ENCODE measurements around the gene EEF2K. TPM values are rescaled to one million over a fixed set of nuclear protein-coding genes. Genes with fewer than 3 reads are reported as not detected.

Gene EEF2K
- polyA plus RNA-seq, 2 of the 4 experiments (the other 2 are of a cell fraction): 8.2 to 9.4 TPM

- DNase-seq (ENCODE audit: low read depth in 1 of 2, low spot score in 1 of 2): no peak
- TF ChIP-seq CBX8 (IDR thresholded peaks at IDR 0.05) (no peak), EP300 (IDR thresholded peaks at IDR 0.05) (peak in 1 of 2 experiments; percentile 5; a peak in 1 of 5 replicates), MAZ (IDR thresholded peaks at IDR 0.05; ENCODE audit: borderline replicate concordance, low read depth, low read length) (no peak), MAX (IDR thresholded peaks at IDR 0.05) (no peak), RARB (CRISPR knock-in tag; IDR thresholded peaks at IDR 0.05) (no peak), SMC3 (IDR thresholded peaks at IDR 0.05) (no peak), RNF2 (IDR thresholded peaks at IDR 0.05; ENCODE audit: borderline replicate concordance, low read depth) (no peak)
- H3K9me3 ChIP-seq: no peaks in the 10 kb centered on the region
- FAIRE-seq: no peak
- POLR2A ChIA-PET: interaction anchor here (2.2 kb wide), 1 partner anchor 27 kb away, joined by 16 read pairs; the partner anchor contains the start of gene EEF2K
- CTCF ChIA-PET: interaction anchor here (0.6 to 1.7 kb wide), 5 partner anchors 10 to 68 kb away, joined by 3 to 5 read pairs (median 4); no protein-coding TSS in a partner anchor
- WGBS (ENCODE audit: missing lambda C conversion rate): 12% methylated on average over 6 of the region's 6 CpGs
- peak overlapping the region; percentile 65 for H3K4me2 ChIP-seq
- ATAC-seq: peak; percentile 62 to 69; a peak in 4 of 6 replicates
- peak overlapping the region; percentile 64 to 82 for H3K27ac ChIP-seq
- peaks cover 34% of the 10 kb centered on the region for H3K4me1 ChIP-seq
- H3K4me3 ChIP-seq: 0 out of 3 replicates have a peak overlapping the region, but pooled peaks have one; percentile 2
Measured at GRCh38 chr16:22233037-22233372, 26.9 kb downstream of the EEF2K start.

DNA sequence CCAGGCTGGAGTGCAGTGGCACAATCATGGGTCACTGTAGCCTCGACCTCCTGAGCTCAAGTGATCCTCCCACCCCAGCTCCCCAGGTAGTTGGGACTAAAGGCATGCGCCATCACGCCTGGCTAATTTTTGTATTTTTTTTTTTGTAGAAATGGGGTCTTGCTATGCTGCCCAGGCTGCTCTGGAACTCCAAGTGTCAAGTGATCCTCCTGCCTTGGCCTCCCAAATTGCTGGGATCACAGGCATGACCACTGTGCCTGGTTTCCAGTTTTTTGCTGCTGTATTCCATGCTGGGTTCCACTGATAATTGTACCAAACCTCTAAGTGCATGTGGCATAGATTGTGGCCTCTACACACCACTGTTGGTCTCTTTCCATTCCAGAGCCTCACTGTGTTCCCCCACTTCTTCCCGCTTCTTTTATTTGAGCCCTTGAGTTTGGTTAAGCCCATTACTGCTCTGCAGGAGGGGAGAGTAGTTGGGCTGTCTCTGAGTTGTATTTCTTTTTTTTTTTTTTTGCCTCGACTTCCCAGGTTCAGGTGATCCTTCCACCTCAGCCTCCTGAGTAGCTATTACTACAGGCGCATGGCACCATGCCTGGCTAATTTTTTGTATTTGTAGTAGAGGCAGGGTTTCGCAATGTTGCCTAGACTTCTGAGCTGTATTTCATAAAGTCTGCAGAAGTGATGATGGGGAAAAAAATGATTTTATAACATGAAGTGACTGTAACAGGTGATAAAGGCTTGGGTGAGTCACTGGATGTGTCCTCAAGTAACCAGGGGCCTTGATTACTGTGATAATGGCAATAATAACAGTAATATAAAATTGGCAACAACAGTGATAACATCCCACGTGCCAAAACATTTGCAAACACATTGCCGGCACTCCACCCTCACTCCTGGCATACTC is 30.0 kb downstream of the EEF2K start:
- FAIRE-seq (no peak), ATAC-seq (no peak), DNase-seq (ENCODE audit: low read depth in 1 of 2, low spot score in 1 of 2) (no peak)
- WGBS (ENCODE audit: missing lambda C conversion rate): 80% methylated on average over 9 of the region's 9 CpGs
- Histone ChIP-seq H3K4me1 (peaks cover 34% of the 10 kb centered on the region), H3K9me3 (no peaks in the 10 kb centered on the region), H3K27ac (no peak overlapping the region; a peak in 1 of 6 replicates), H3K4me3 (no peak overlapping the region), H3K4me2 (0 out of 3 replicates have a peak overlapping the region, but pooled peaks have one; percentile 8)
- ChIA-PET POLR2A (no interaction called here), CTCF (interaction anchor here (1.0 to 1.7 kb wide), 2 partner anchors 11 to 65 kb away, joined by 3 to 4 read pairs; no protein-coding TSS in a partner anchor)
- no peak for TF ChIP-seq HOXA7 (CRISPR knock-in tag; IDR thresholded peaks at IDR 0.05)
- peak; percentile 82 to 87; a peak in 3 of 4 replicates for TF ChIP-seq CEBPB (IDR thresholded peaks at IDR 0.05)

DNA sequence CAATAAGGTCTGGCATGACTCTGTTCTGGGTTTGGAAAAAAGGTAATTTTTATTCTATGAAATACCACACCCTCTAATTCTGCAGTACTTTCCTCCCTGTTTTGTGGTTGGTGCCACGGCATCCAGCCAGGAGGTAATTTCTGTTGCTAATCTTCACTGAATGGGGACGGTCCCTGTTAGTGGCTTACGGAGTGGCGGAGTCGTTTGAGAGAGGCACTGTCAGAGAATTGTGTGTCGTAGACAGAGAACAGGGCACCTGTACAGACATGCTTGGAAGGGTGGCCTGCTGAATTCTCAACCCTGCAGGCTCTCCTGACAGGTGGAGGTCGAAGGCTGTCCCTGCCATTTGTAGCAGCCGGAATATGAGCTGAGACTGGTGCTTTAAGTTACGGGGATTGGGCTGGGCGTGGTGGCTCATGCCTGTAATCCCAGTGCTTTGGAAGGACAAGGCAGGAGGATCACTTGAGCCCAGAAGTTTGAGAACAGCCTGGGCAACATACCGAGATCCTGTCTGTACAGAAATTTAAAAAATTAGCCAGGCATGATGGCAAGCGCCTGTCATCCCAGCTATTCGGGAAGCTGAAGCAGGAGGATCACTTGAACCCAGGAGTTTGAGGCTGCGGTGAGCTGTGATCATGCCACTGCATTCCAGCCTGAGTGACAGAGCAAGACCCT is 33.2 kb downstream of the EEF2K start:
- no peaks in the 10 kb centered on the region for H3K9me3 ChIP-seq
- ChIA-PET CTCF (no interaction called here), POLR2A (no interaction called here)
- FAIRE-seq (no peak), ATAC-seq (no peak), DNase-seq (ENCODE audit: low read depth in 1 of 2, low spot score in 1 of 2) (no peak)
- H3K27ac ChIP-seq: no peak overlapping the region
- H3K4me2 ChIP-seq: no peak overlapping the region
- TF ChIP-seq MAZ (IDR thresholded peaks at IDR 0.05; ENCODE audit: borderline replicate concordance, low read depth, low read length): no peak
- no peak for TF ChIP-seq HMGXB4 (CRISPR knock-in tag; IDR thresholded peaks at IDR 0.05; ENCODE audit: borderline replicate concordance)
- no peak for TF ChIP-seq PHF8 (IDR thresholded peaks at IDR 0.05; ENCODE audit: borderline replicate concordance, low read depth)
- TF ChIP-seq KDM1A (IDR thresholded peaks at IDR 0.05; ENCODE audit: low read depth): no peak
- no peak for TF ChIP-seq ZFP36 (IDR thresholded peaks at IDR 0.05; ENCODE audit: borderline replicate concordance, partially characterized antibody)
- no peak for TF ChIP-seq RNF2 (IDR thresholded peaks at IDR 0.05; ENCODE audit: borderline replicate concordance, low read depth)
- TF ChIP-seq NR3C1 (IDR thresholded peaks at IDR 0.05): no peak
- no peak for TF ChIP-seq POLR2AphosphoS2 (conservative IDR thresholded peaks at IDR 0.05; ENCODE audit: low read length)
- no peak for TF ChIP-seq MAFK (IDR thresholded peaks at IDR 0.05; ENCODE audit: partially characterized antibody)
- no peak for TF ChIP-seq MAX (IDR thresholded peaks at IDR 0.05)
- no peak for TF ChIP-seq CBX8 (IDR thresholded peaks at IDR 0.05)
- no peak for TF ChIP-seq CEBPB (IDR thresholded peaks at IDR 0.05)
- H3K4me3 ChIP-seq: no peak overlapping the region
- WGBS (ENCODE audit: missing lambda C conversion rate): 82% methylated on average over 14 of the region's 14 CpGs
- peaks cover 8% of the 10 kb centered on the region; the same call in 2 of the 3 replicates for H3K4me1 ChIP-seq
